ENCODE measurements around the gene COASY. TPM values are rescaled to one million over a fixed set of nuclear protein-coding genes. Genes with fewer than 3 reads are reported as not detected.

COASY gene
- total RNA-seq, 4 donors from 2014 or later: 46.4 to 91.7 (median 57.6) TPM

GRCh38 chr17:42520540-42520951 is 41.4 kb upstream of the COASY start:
- Histone ChIP-seq H3K36me3 (no peaks in the 10 kb centered on the region), H3K27me3 (no peaks in the 10 kb centered on the region), H3K9me3 (no peaks in the 10 kb centered on the region), H3K4me1 (peaks cover 48 to 63% (median 60%) of the 10 kb centered on the region in 4 donors), H3K27ac (peak overlapping the region; percentile 89 to 98 (median 92)), H3K4me3 (no peak overlapping the region)
- TF ChIP-seq EP300 (IDR thresholded peaks at IDR 0.05; ENCODE audit: low read depth): no peak
- TF ChIP-seq CTCF (IDR thresholded peaks at IDR 0.05): no peak
- no peak for TF ChIP-seq POLR2A (IDR thresholded peaks at IDR 0.05)
- no peak for TF ChIP-seq POLR2AphosphoS5 (IDR thresholded peaks at IDR 0.05)
- intact Hi-C loops (cut with DNase I; ENCODE audit: low total_unique reads) (loop anchor here (10.0 kb wide), 1 partner anchor 96 kb away; the partner anchor contains the start of gene CAVIN1), in situ Hi-C loops (cut with MboI; ENCODE audit: low pct_ligation_motif_present in 1 of 4, low pct_unique_long_range_greater_than_20kb in 1 of 4, low sequenced_read_pairs in 3 of 4) (loop anchor here (10.0 to 25.0 kb wide), 5 partner anchors 86 to 208 kb away; partner anchors contain the start of gene CAVIN1 (in 1 of the 4))
- no peak for DNase-seq
- 46 to 61% methylated on average over 2 to 9 of the region's 9 CpGs for whole genome bisulfite sequencing, 2 donors (ENCODE audit: low coverage in 1 of 2)

- no peak for TF ChIP-seq POLR2AphosphoS5 (IDR thresholded peaks at IDR 0.05)
- TF ChIP-seq CTCF (IDR thresholded peaks at IDR 0.05): no peak
- no peak for TF ChIP-seq POLR2A (IDR thresholded peaks at IDR 0.05)
- TF ChIP-seq EP300 (IDR thresholded peaks at IDR 0.05; ENCODE audit: low read depth): no peak
- in situ Hi-C loops (cut with MboI; ENCODE audit: low pct_ligation_motif_present in 1 of 4, low pct_unique_long_range_greater_than_20kb in 1 of 4, low sequenced_read_pairs in 3 of 4) (loop anchor here (10.0 to 25.0 kb wide), 5 partner anchors 86 to 209 kb away; partner anchors contain the start of gene CAVIN1 (in 1 of the 4)), intact Hi-C loops (cut with DNase I; ENCODE audit: low total_unique reads) (loop anchor here (10.0 kb wide), 1 partner anchor 96 kb away; the partner anchor contains the start of gene CAVIN1)
- H3K4me3 ChIP-seq: no peak overlapping the region
- H3K4me1 ChIP-seq: peaks cover 51 to 68% (median 62%) of the 10 kb centered on the region in 4 donors
- H3K27me3 ChIP-seq: no peaks in the 10 kb centered on the region
- H3K27ac ChIP-seq: peak overlapping the region; percentile 89 to 98 (median 92)
- DNase-seq: no peak
- H3K36me3 ChIP-seq: no peaks in the 10 kb centered on the region
- H3K9me3 ChIP-seq: no peaks in the 10 kb centered on the region
- WGBS, 2 donors (ENCODE audit: low coverage in 1 of 2): 57 to 72% methylated on average over 1 to 8 of the region's 8 CpGs
Observed at GRCh38 chr17:42521036-42521435, 40.9 kb upstream of the COASY start.

- TF ChIP-seq POLR2A (IDR thresholded peaks at IDR 0.05) (no peak), EP300 (IDR thresholded peaks at IDR 0.05; ENCODE audit: low read depth) (no peak), POLR2AphosphoS5 (IDR thresholded peaks at IDR 0.05) (no peak), CTCF (IDR thresholded peaks at IDR 0.05) (no peak)
- H3K4me1 ChIP-seq: peaks cover 57 to 74% (median 67%) of the 10 kb centered on the region in 4 donors
- in situ Hi-C loops (cut with MboI; ENCODE audit: low pct_ligation_motif_present in 1 of 4, low pct_unique_long_range_greater_than_20kb in 1 of 4, low sequenced_read_pairs in 3 of 4) (loop anchor here (10.0 to 25.0 kb wide), 5 partner anchors 87 to 209 kb away; partner anchors contain the start of gene CAVIN1 (in 1 of the 4)), intact Hi-C loops (cut with DNase I; ENCODE audit: low total_unique reads) (loop anchor here (10.0 kb wide), 1 partner anchor 97 kb away; the partner anchor contains the start of gene CAVIN1)
- DNase-seq: no peak
- WGBS, 2 donors (ENCODE audit: low coverage in 1 of 2): 53% methylated on average over 11 of the region's 11 CpGs; no CpG with 5 or more reads in 1 of the 2 donors
- no peak overlapping the region for H3K4me3 ChIP-seq
- H3K27me3 ChIP-seq: no peaks in the 10 kb centered on the region
- no peaks in the 10 kb centered on the region for H3K36me3 ChIP-seq
- peak overlapping the region; percentile 89 to 98 (median 92) for H3K27ac ChIP-seq
- H3K9me3 ChIP-seq: no peaks in the 10 kb centered on the region
Observed at GRCh38 chr17:42521666-42522262, 40.2 kb upstream of the COASY start.

GRCh38 chr17:42522263-42522790 is 39.6 kb upstream of the COASY start:
- Histone ChIP-seq H3K4me1 (peaks cover 60 to 74% (median 66%) of the 10 kb centered on the region in 4 donors), H3K36me3 (no peaks in the 10 kb centered on the region), H3K27me3 (no peaks in the 10 kb centered on the region), H3K27ac (peak overlapping the region; percentile 89 to 98 (median 92)), H3K9me3 (no peaks in the 10 kb centered on the region), H3K4me3 (no peak overlapping the region)
- intact Hi-C loops (cut with DNase I; ENCODE audit: low total_unique reads) (loop anchor here (10.0 kb wide), 1 partner anchor 98 kb away; the partner anchor contains the start of gene CAVIN1), in situ Hi-C loops (cut with MboI; ENCODE audit: low pct_ligation_motif_present in 1 of 4, low pct_unique_long_range_greater_than_20kb in 1 of 4, low sequenced_read_pairs in 3 of 4) (loop anchor here (10.0 to 25.0 kb wide), 5 partner anchors 88 to 210 kb away; partner anchors contain the start of gene CAVIN1 (in 1 of the 4))
- 85% methylated on average over 9 of the region's 9 CpGs; no CpG with 5 or more reads in 1 of the 2 donors for WGBS, 2 donors (ENCODE audit: low coverage in 1 of 2)
- no peak for DNase-seq
- TF ChIP-seq POLR2A (IDR thresholded peaks at IDR 0.05): no peak
- TF ChIP-seq CTCF (IDR thresholded peaks at IDR 0.05): no peak
- TF ChIP-seq EP300 (IDR thresholded peaks at IDR 0.05; ENCODE audit: low read depth): no peak
- TF ChIP-seq POLR2AphosphoS5 (IDR thresholded peaks at IDR 0.05): no peak

All from transverse colon (tissue), 4 donors.